Keratinocyte (primary cell): ENCODE measurements around the gene MRPS21. TPM values are rescaled to one million over a fixed set of nuclear protein-coding genes. Genes with fewer than 3 reads are reported as not detected.

Source experiments
- DNase-seq: peaks from one replicate; pipeline ENCODE4 v3.0.0-alpha.2; 2011; ENCODE audit warnings: low read depth, missing footprints, low spot score
- FAIRE-seq: peaks from 2 replicates; lab custom pipeline; 2011; peaks lifted over from hg19 to GRCh38; lab: Jason Lieb, UNC
- H2AFZ ChIP-seq: 2 replicates; pipeline ENCODE4 v1.6.0; 2012; ENCODE audit warnings: low read length, control low read depth, inconsistent platforms; ENCODE audit not compliant: control insufficient read depth
- H3K27ac ChIP-seq: 2 replicates; pipeline ENCODE4 v1.5.1; 2011; ENCODE audit warnings: low read length; ENCODE audit not compliant: control insufficient read depth, insufficient read depth
- H3K27me3 ChIP-seq: 3 replicates; pipeline ENCODE4 v1.6.0; 2011; ENCODE audit warnings: low read length; ENCODE audit not compliant: control insufficient read depth, insufficient read depth; ENCODE audit errors: extremely low read depth
- H3K36me3 ChIP-seq, 2 experiments: 2 replicates in 1 of 2; 3 replicates in 1 of 2; pipeline ENCODE4 v1.5.1; 2011; ENCODE audit warnings: low read length in 2 of 2, mild to moderate bottlenecking in 1 of 2; ENCODE audit not compliant: control insufficient read depth in 2 of 2, insufficient read depth in 2 of 2; ENCODE audit errors: extremely low read depth in 1 of 2
- H3K4me1 ChIP-seq: 3 replicates; pipeline ENCODE4 v1.5.1; 2011; ENCODE audit warnings: low read length; ENCODE audit not compliant: control insufficient read depth, insufficient read depth; ENCODE audit errors: extremely low read depth
- H3K4me2 ChIP-seq: 3 replicates; pipeline ENCODE4 v1.6.0; 2011; ENCODE audit warnings: low read depth, low read length; ENCODE audit not compliant: control insufficient read depth, insufficient read depth; ENCODE audit errors: extremely low read depth
- H3K4me3 ChIP-seq, 3 experiments: fragments of 200-600 bp in 1 of 3; sonication (generic) in 1 of 3; 2 replicates in 2 of 3; 3 replicates in 1 of 3; pipeline ENCODE4 v1.5.1; 2011 to 2016; ENCODE audit warnings: low read length in 3 of 3, mild to moderate bottlenecking in 3 of 3, control low read depth in 2 of 3, inconsistent platforms in 1 of 3, low read depth in 1 of 3, mixed read lengths in 1 of 3, mixed run types in 1 of 3, moderate library complexity in 1 of 3; ENCODE audit not compliant: control insufficient read depth in 2 of 3, insufficient read depth in 2 of 3; ENCODE audit errors: extremely low read depth in 1 of 3
- H3K79me2 ChIP-seq: 2 replicates; pipeline ENCODE4 v1.6.0; 2012; ENCODE audit warnings: low read length; ENCODE audit not compliant: control insufficient read depth, insufficient read depth
- H3K9ac ChIP-seq: 3 replicates; pipeline ENCODE4 v1.6.0; 2011; ENCODE audit warnings: low read length; ENCODE audit not compliant: control insufficient read depth, insufficient read depth; ENCODE audit errors: extremely low read depth
- H3K9me1 ChIP-seq: 3 replicates; pipeline ENCODE4 v1.6.0; 2011; ENCODE audit warnings: low read length; ENCODE audit not compliant: control insufficient read depth, insufficient read depth; ENCODE audit errors: extremely low read depth
- H3K9me3 ChIP-seq: 2 replicates; pipeline ENCODE4 v1.5.1; 2012; ENCODE audit warnings: low read depth, low read length; ENCODE audit not compliant: control insufficient read depth
- H4K20me1 ChIP-seq: 3 replicates; pipeline ENCODE4 v1.6.0; 2011; ENCODE audit warnings: low read length; ENCODE audit not compliant: control insufficient read depth, insufficient read depth; ENCODE audit errors: extremely low read depth
- CTCF ChIP-seq, 3 experiments: IDR thresholded peaks in 1 of 3; conservative IDR thresholded peaks in 1 of 3; optimal IDR thresholded peaks in 1 of 3; 2 replicates in 2 of 3; 3 replicates in 1 of 3; pipeline versions ENCODE3 to v1.5.1; 2011; ENCODE audit warnings: low read length in 3 of 3, mild to moderate bottlenecking in 3 of 3, moderate library complexity in 2 of 3, control low read depth in 1 of 3, inconsistent platforms in 1 of 3; ENCODE audit not compliant: insufficient read depth in 2 of 3; ENCODE audit errors: extremely low read depth in 1 of 3
- EZH2 ChIP-seq: IDR thresholded peaks from one replicate; pipeline ENCODE4 v1.6.1; 2012; ENCODE audit warnings: inconsistent platforms, mild to moderate bottlenecking, low read length, moderate library complexity
- dilution Hi-C: fragments of 300-500 bp; cut with MboI; formaldehyde crosslinking; loops from one replicate; pipeline ENCODE4 v1.7.0; 2020; ENCODE audit warnings: low sequenced_read_pairs; ENCODE audit not compliant: extremely low pct_ligation_motif_present
- polyA plus RNA-seq, 5 experiments: library from polyadenylated mRNA; depleted of rRNA in 3 of 5; stranded (reverse) in 3 of 5; stranded (forward) in 1 of 5; unstranded in 1 of 5; fragments of >200 nt; gene quantifications; 1 replicate in 1 of 5; 2 replicates in 3 of 5; 3 replicates in 1 of 5; pipeline versions ENCODE4 v1.2.1 to v1.2.3, GENCODE V29; 2011 to 2012; ENCODE audit warnings: missing spikeins in 2 of 5, low read depth in 1 of 5, low replicate concordance in 1 of 5

Gene MRPS21
- polyA plus RNA-seq, 1 donor (not counting 4 experiments of a cell fraction or from before 2014, with no cell fraction given): 159 TPM

- no peak overlapping the region for H3K9ac ChIP-seq
- no peaks in the 10 kb centered on the region for H4K20me1 ChIP-seq
- no peaks in the 10 kb centered on the region for H3K79me2 ChIP-seq
- H3K4me2 ChIP-seq: peak overlapping the region; percentile 88
- no peak for TF ChIP-seq EZH2
- TF ChIP-seq CTCF (optimal IDR thresholded peaks at IDR 0.05 in 1 of 3, IDR thresholded peaks at IDR 0.05 in 1 of 3, conservative IDR thresholded peaks at IDR 0.05 in 1 of 3; ENCODE audit: extremely low read depth in 1 of 3, insufficient read depth in 2 of 3, low read length in 3 of 3): no peak
- DNase-seq (no peak), FAIRE-seq (no peak)
- H3K4me1 ChIP-seq: peaks cover 18% of the 10 kb centered on the region
- no peak overlapping the region for H3K27ac ChIP-seq
- dilution Hi-C loops: no loop called here
- no peaks in the 10 kb centered on the region for H3K9me3 ChIP-seq
- peaks cover 6 to 10% of the 10 kb centered on the region in 2 experiments for H3K36me3 ChIP-seq
- H3K9me1 ChIP-seq: no peaks in the 10 kb centered on the region
- no peaks in the 10 kb centered on the region for H3K27me3 ChIP-seq
- H2AFZ ChIP-seq: no peak overlapping the region
- H3K4me3 ChIP-seq: peak overlapping the region in 2 of 3 experiments; percentile 42 to 79
Measured at GRCh38 chr1:150283260-150283659, 10.4 kb upstream of the MRPS21 start.

- no peak for FAIRE-seq
- H3K27ac ChIP-seq: no peak overlapping the region
Measured at GRCh38 chr1:150288382-150288781, 5.3 kb upstream of the MRPS21 start.

More at GRCh38 chr1:150288382-150288781, 5.3 kb upstream of the MRPS21 start:
- no peak overlapping the region for H3K4me3 ChIP-seq
- TF ChIP-seq CTCF (optimal IDR thresholded peaks at IDR 0.05 in 1 of 3, IDR thresholded peaks at IDR 0.05 in 1 of 3, conservative IDR thresholded peaks at IDR 0.05 in 1 of 3; ENCODE audit: extremely low read depth in 1 of 3, insufficient read depth in 2 of 3, low read length in 3 of 3) (no peak), EZH2 (no peak)
- no peak overlapping the region for H3K9ac ChIP-seq
- no peak overlapping the region for H2AFZ ChIP-seq
- no peak for DNase-seq
- no peaks in the 10 kb centered on the region for H3K79me2 ChIP-seq
- no peaks in the 10 kb centered on the region for H4K20me1 ChIP-seq
- no peaks in the 10 kb centered on the region for H3K9me3 ChIP-seq
- H3K4me2 ChIP-seq: no peak overlapping the region
- no peaks in the 10 kb centered on the region for H3K27me3 ChIP-seq
- no peaks in the 10 kb centered on the region for H3K9me1 ChIP-seq
- dilution Hi-C loops: no loop called here
- peaks cover 3% of the 10 kb centered on the region for H3K4me1 ChIP-seq
- peaks cover 6 to 10% of the 10 kb centered on the region in 2 experiments for H3K36me3 ChIP-seq
